G401 (cell line): ENCODE measurements around the gene RNH1. TPM values are rescaled to one million over a fixed set of nuclear protein-coding genes. Genes with fewer than 3 reads are reported as not detected.
A peak's percentile ranks its signal among the peaks of the same experiment; 100 is the strongest.

ENCODE experiments used
- DNase-seq: peaks from one replicate; pipeline ENCODE4 v3.0.0-alpha.2; 2015; ENCODE audit warnings: low spot score
- in situ Hi-C: cut with HindIII; loops from 2 replicates; pipeline ENCODE4 v1.10.0; 2016; ENCODE audit warnings: low sequenced_read_pairs, mixed read lengths
- total RNA-seq: library from RNA; depleted of rRNA; stranded (reverse); fragments of >200 nt; shearing (Covaris generic); gene quantifications from 2 replicates; pipeline ENCODE4 v1.2.3, GENCODE V29; 2014; rRNA removed

RNH1 gene
- total RNA-seq, 1 experiment from 2014 or later, result 164 TPM

GRCh38 chr11:450809-451451, 56.1 kb downstream of the RNH1 start:
- in situ Hi-C loops, result loop anchor here (10.0 kb wide), 1 partner anchor 196 kb away; no protein-coding TSS in a partner anchor
- peak; percentile 53 for DNase-seq

- peak; percentile 94 for DNase-seq
- in situ Hi-C loops, result loop anchor here (10.0 kb wide), 1 partner anchor 195 kb away; no protein-coding TSS in a partner anchor
Measured at GRCh38 chr11:449889-450808, 56.9 kb downstream of the RNH1 start, which contains the start of gene PTDSS2. Gene PTDSS2, plus strand, starts transcription at chr11:450279. Its CDS starts 177 bp downstream, at chr11:450456.

- DNase-seq, result peak; percentile 92
- in situ Hi-C loops, result no loop called here
Measured at GRCh38 chr11:447923-448731, 58.9 kb downstream of the RNH1 start.

DNA sequence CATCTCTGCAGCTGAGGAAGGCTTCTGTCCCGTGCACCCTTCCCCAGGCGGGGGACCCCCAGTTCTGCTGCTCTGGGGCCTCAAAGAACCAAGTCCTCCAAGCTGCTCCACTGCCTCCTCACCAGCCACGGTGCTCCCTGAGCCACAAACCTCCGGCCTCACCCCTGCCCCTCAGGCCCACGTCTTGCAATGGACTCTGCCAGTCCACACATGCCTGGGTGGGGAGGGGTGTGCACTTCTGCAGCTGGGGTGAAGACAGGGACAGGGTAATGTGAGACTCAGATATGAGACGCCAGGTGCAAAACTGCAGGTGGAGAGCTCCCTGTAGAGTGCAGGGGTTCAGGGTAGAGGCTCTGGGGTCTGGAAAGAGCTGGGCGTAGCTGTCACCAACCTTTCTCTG, 60.2 kb downstream of the RNH1 start:
- DNase-seq, result no peak
- in situ Hi-C loops, result no loop called here

- in situ Hi-C loops, result no loop called here
Measured at GRCh38 chr11:445765-446588, 61.1 kb downstream of the RNH1 start.

More at GRCh38 chr11:445765-446588, 61.1 kb downstream of the RNH1 start:
- no peak for DNase-seq

Other genes starting within 250 kb of the RNH1 start
- gene NLRP6, start 228.8 kb downstream of the RNH1 start, total RNA-seq, result not detected in 2 replicates
- 18.8 and 20.4 TPM in 2 replicates for gene PGGHG, start 218.1 kb downstream of the RNH1 start, total RNA-seq
- not detected in 2 replicates for gene IFITM5, start 207.7 kb downstream of the RNH1 start, total RNA-seq
- gene IFITM2, start 199.4 kb downstream of the RNH1 start, total RNA-seq, result 7.8 and 31.3 TPM in 2 replicates
- 76.4 and 108 TPM in 2 replicates for gene IFITM1, start 193.2 kb downstream of the RNH1 start, total RNA-seq
- gene IFITM3, start 186.4 kb downstream of the RNH1 start, total RNA-seq, result 36.2 and 45.8 TPM in 2 replicates
- gene B4GALNT4, start 137.7 kb downstream of the RNH1 start, total RNA-seq, result 27.4 and 32.1 TPM in 2 replicates
- gene PKP3, start 113.0 kb downstream of the RNH1 start, total RNA-seq, result 1.1 and 7.9 TPM in 2 replicates
- gene SIGIRR, start 92.2 kb downstream of the RNH1 start, total RNA-seq, result 20.6 and 31.9 TPM in 2 replicates
- 0.31 and 0.98 TPM in 2 replicates for gene ANO9, start 65.2 kb downstream of the RNH1 start, total RNA-seq
- gene PTDSS2, start 57.0 kb downstream of the RNH1 start, total RNA-seq, result 78.1 and 84.1 TPM in 2 replicates
- gene HRAS, start 28.3 kb upstream of the RNH1 start, total RNA-seq, result 51.7 and 60.1 TPM in 2 replicates
- gene LRRC56, start 30.3 kb upstream of the RNH1 start, total RNA-seq, result 0.03 and 1.0 TPM in 2 replicates
- gene LMNTD2, start 53.5 kb upstream of the RNH1 start, total RNA-seq, result 2.0 and 2.1 TPM in 2 replicates
- gene RASSF7, start 53.7 kb upstream of the RNH1 start, total RNA-seq, result 43.1 and 107 TPM in 2 replicates
- 34.8 and 39.3 TPM in 2 replicates for gene PHRF1, start 69.2 kb upstream of the RNH1 start, total RNA-seq
- 1.1 and 3.6 TPM in 2 replicates for gene IRF7, start 108.7 kb upstream of the RNH1 start, total RNA-seq
- not detected in 2 replicates for gene CDHR5, start 117.7 kb upstream of the RNH1 start, total RNA-seq
- gene SCT, start 119.9 kb upstream of the RNH1 start, total RNA-seq, result not detected in 2 replicates
- not detected in 2 replicates for gene DRD4, start 130.0 kb upstream of the RNH1 start, total RNA-seq
- 70.5 and 73.2 TPM in 2 replicates for gene DEAF1, start 188.0 kb upstream of the RNH1 start, total RNA-seq
- 14.8 and 19.8 TPM in 2 replicates for gene TMEM80, start 188.6 kb upstream of the RNH1 start, total RNA-seq
- 18.2 and 27.9 TPM in 2 replicates for gene EPS8L2, start 199.0 kb upstream of the RNH1 start, total RNA-seq
- gene TALDO1, start 240.2 kb upstream of the RNH1 start, total RNA-seq, result 201 and 229 TPM in 2 replicates